B cell (primary cell): Measurements from ENCODE around the gene MMP12. TPM values are rescaled to one million over a fixed set of nuclear protein-coding genes. Genes with fewer than 3 reads are reported as not detected.

Experiments used
- ATAC-seq: fragments of 200-7000 bp; cut with Tn5 transposase; one replicate; pipeline ENCODE4 v1.10.0; 2021; ENCODE audit warnings: low read depth, mild to moderate bottlenecking, moderate number of reproducible peaks, moderate library complexity
- CTCF ChIA-PET: fragments of 350-600 bp; sonication (Branson Sonifier 250); formaldehyde crosslinking; loops from one replicate; lab custom pipeline; 2021; ENCODE audit warnings: antibody characterized with exemption, inconsistent platforms; lab: Charles Lee
- POLR2A ChIA-PET: fragments of 350-600 bp; sonication (Branson Sonifier 250); formaldehyde crosslinking; loops from one replicate; lab custom pipeline; 2021; ENCODE audit warnings: antibody characterized with exemption; lab: Charles Lee
- DNase-seq: peaks from one replicate; pipeline ENCODE4 v3.0.0; 2013
- H2AFZ ChIP-seq: 2 replicates; pipeline ENCODE4 v1.6.1; 2012; ENCODE audit warnings: mild to moderate bottlenecking, low read depth, low read length; ENCODE audit not compliant: insufficient read depth, poor library complexity, severe bottlenecking
- H3K27ac ChIP-seq, 2 donors: 1 replicate in 1 of 2; 2 replicates in 1 of 2; pipeline ENCODE4 v1.5.1; 2012 to 2013; ENCODE audit warnings: low read length in 2 of 2, mild to moderate bottlenecking in 2 of 2, moderate library complexity in 1 of 2
- H3K27me3 ChIP-seq, 4 experiments: fragments of 200-600 bp in 1 of 4; sonication (generic) in 1 of 4; replicated peaks in 1 of 4; 1 replicate in 2 of 4; 2 replicates in 2 of 4; pipeline versions ENCODE4 v1.6.1 to v1.7.0; 2013 to 2016; ENCODE audit warnings: low read length in 3 of 4, mild to moderate bottlenecking in 2 of 4, mixed read lengths in 1 of 4, moderate library complexity in 1 of 4; ENCODE audit not compliant: insufficient read depth in 4 of 4, control insufficient read depth in 3 of 4; ENCODE audit errors: control extremely low read depth in 1 of 4
- H3K36me3 ChIP-seq, 2 experiments: replicated peaks in 1 of 2; 1 replicate in 1 of 2; 2 replicates in 1 of 2; pipeline versions ENCODE4 v1.6.1 to v1.7.1; 2013; ENCODE audit warnings: low read length in 1 of 2; ENCODE audit not compliant: insufficient read depth in 2 of 2, control insufficient read depth in 1 of 2; ENCODE audit errors: control extremely low read depth in 1 of 2, extremely low read depth in 1 of 2
- H3K4me1 ChIP-seq, 2 donors: fragments of 200-600 bp in 1 of 2; sonication (generic) in 1 of 2; 1 replicate in 1 of 2; 2 replicates in 1 of 2; pipeline versions ENCODE4 v1.5.1 to v1.6.1; 2013 to 2017; ENCODE audit warnings: low read length in 2 of 2; ENCODE audit not compliant: control insufficient read depth in 2 of 2, insufficient read depth in 2 of 2
- H3K4me2 ChIP-seq: replicated peaks from 2 replicates; pipeline ENCODE3; 2012; ENCODE audit warnings: mild to moderate bottlenecking, low read depth, low read length; ENCODE audit not compliant: poor library complexity, severe bottlenecking
- H3K4me3 ChIP-seq, 5 experiments: fragments of 200-600 bp in 1 of 5; sonication (generic) in 1 of 5; 1 replicate in 3 of 5; 2 replicates in 2 of 5; pipeline versions ENCODE4 v1.5.1 to v1.7.0; 2011 to 2016; ENCODE audit warnings: low read length in 4 of 5, mild to moderate bottlenecking in 4 of 5, low read depth in 2 of 5, control low read depth in 1 of 5, moderate library complexity in 1 of 5; ENCODE audit not compliant: insufficient read depth in 1 of 5; ENCODE audit errors: control extremely low read depth in 1 of 5, extremely low read depth in 1 of 5
- H3K79me2 ChIP-seq: fragments of 200-600 bp; sonication (generic); one replicate; pipeline ENCODE4 v1.6.0; 2016; ENCODE audit warnings: low read length; ENCODE audit not compliant: control insufficient read depth, insufficient read depth
- H3K9ac ChIP-seq: fragments of 200-600 bp; sonication (generic); 2 replicates; pipeline ENCODE4 v1.6.1; 2017; ENCODE audit warnings: mild to moderate bottlenecking, low read length, moderate library complexity
- H3K9me3 ChIP-seq, 3 donors: one replicate each; pipeline versions ENCODE4 v1.6.1 to v1.7.1; 2013; ENCODE audit warnings: low read length in 2 of 3; ENCODE audit not compliant: control insufficient read depth in 2 of 3, insufficient read depth in 1 of 3; ENCODE audit errors: control extremely low read depth in 1 of 3
- H4K20me1 ChIP-seq: 2 replicates; pipeline ENCODE4 v1.6.0; 2012; ENCODE audit warnings: mild to moderate bottlenecking, low read length; ENCODE audit not compliant: insufficient read depth, control insufficient read depth, poor library complexity, severe bottlenecking
- H3K27ac Mint-ChIP-seq: one replicate; pipeline ENCODE4 v1.8.0; 2021; ENCODE audit warnings: mixed read lengths
- H3K27me3 Mint-ChIP-seq: one replicate; pipeline ENCODE4 v1.8.0; 2021; ENCODE audit warnings: mixed read lengths
- H3K4me1 Mint-ChIP-seq: one replicate; pipeline ENCODE4 v1.8.0; 2021; ENCODE audit warnings: mixed read lengths
- H3K4me3 Mint-ChIP-seq: one replicate; pipeline ENCODE4 v1.8.0; 2021; ENCODE audit warnings: mixed read lengths
- H3K9me3 Mint-ChIP-seq: one replicate; pipeline ENCODE4 v1.8.0; 2022; ENCODE audit warnings: mixed read lengths; ENCODE audit not compliant: insufficient read depth
- CTCF ChIP-seq: fragments of 200-600 bp; IDR thresholded peaks from one replicate; pipeline ENCODE4 v1.8.0; 2022; ENCODE audit warnings: antibody characterized with exemption, mild to moderate bottlenecking
- EZH2 ChIP-seq: IDR thresholded peaks from 2 replicates; pipeline ENCODE4 v1.6.1; 2012; ENCODE audit warnings: borderline replicate concordance, low read depth, mild to moderate bottlenecking, moderate library complexity, low read length; ENCODE audit not compliant: insufficient read depth, poor library complexity, severe bottlenecking
- WGBS: methylation state at CpG from one replicate; pipeline ENCODE4 v1.1.5; 2013; ENCODE audit warnings: missing lambda C conversion rate; ENCODE audit not compliant: insufficient coverage; 5-methylcytosine and 5-hydroxymethylcytosine counted together
- intact Hi-C: fragments of 100-400 bp; cut with micrococcal nuclease; formaldehyde crosslinking; loops from one replicate; pipeline ENCODE4 v1.10.0; 2022
- polyA plus RNA-seq: library from polyadenylated mRNA; depleted of rRNA; stranded (reverse); fragments of >200 nt; gene quantifications from 2 replicates; pipeline ENCODE4 v1.2.3, GENCODE V29; 2012
- total RNA-seq, 2 donors: library from RNA; stranded (reverse); fragments of 120-200 nt in 1 of 2; gene quantifications; 1 replicate in 1 of 2; 2 replicates in 1 of 2; pipeline versions ENCODE4 v1.2.3 to v1.2.4, GENCODE V29; 2013 to 2022

The MMP12 gene
- total and polyA plus RNA-seq, 2 donors (not counting 1 experiment from before 2014, with no cell fraction given) = not detected

GRCh38 chr11:102900346-102900745 is 25.6 kb upstream of the MMP12 start:
- no CpG with 5 or more reads among the region's 2 CpGs for WGBS
- intact Hi-C loops = no loop called here
- Mint-ChIP-seq H3K27ac (no peak overlapping the region), H3K4me3 (no peak overlapping the region), H3K9me3 (no peaks in the 10 kb centered on the region), H3K27me3 (peaks cover 6% of the 10 kb centered on the region), H3K4me1 (no peaks in the 10 kb centered on the region)
- no peak for TF ChIP-seq CTCF
- TF ChIP-seq EZH2 = no peak
- Histone ChIP-seq H3K9ac (no peak overlapping the region), H3K4me1 (no peaks in the 10 kb centered on the region), H3K9me3 (no peaks in the 10 kb centered on the region), H3K27me3 (no peaks in the 10 kb centered on the region), H4K20me1 (no peaks in the 10 kb centered on the region), H3K4me2 (no peak overlapping the region), H3K4me3 (no peak overlapping the region), H3K27ac (no peak overlapping the region), H2AFZ (no peak overlapping the region), H3K79me2 (no peaks in the 10 kb centered on the region), H3K36me3 (no peaks in the 10 kb centered on the region)
- POLR2A ChIA-PET = no interaction called here
- CTCF ChIA-PET = no interaction called here
- ATAC-seq (no peak), DNase-seq (no peak)

GRCh38 chr11:102891736-102892135 is 17.0 kb upstream of the MMP12 start:
- Histone ChIP-seq H3K27ac (no peak overlapping the region), H3K4me3 (no peak overlapping the region), H4K20me1 (no peaks in the 10 kb centered on the region), H3K79me2 (no peaks in the 10 kb centered on the region), H3K4me1 (no peaks in the 10 kb centered on the region), H3K9me3 (peaks cover 0 to 4% (median 0%) of the 10 kb centered on the region in 3 donors), H3K27me3 (no peaks in the 10 kb centered on the region), H3K4me2 (no peak overlapping the region), H3K9ac (no peak overlapping the region), H3K36me3 (no peaks in the 10 kb centered on the region), H2AFZ (no peak overlapping the region)
- H3K27me3 Mint-ChIP-seq = peaks cover 6% of the 10 kb centered on the region
- DNase-seq (no peak), ATAC-seq (no peak)
- intact Hi-C loops = no loop called here
- ChIA-PET CTCF (no interaction called here), POLR2A (no interaction called here)
- TF ChIP-seq CTCF = no peak
- no peak for TF ChIP-seq EZH2
- no CpG with 5 or more reads among the region's 1 CpG for WGBS
- H3K4me3 Mint-ChIP-seq = no peak overlapping the region
- H3K27ac Mint-ChIP-seq = no peak overlapping the region
- H3K9me3 Mint-ChIP-seq = peaks cover 4% of the 10 kb centered on the region
- H3K4me1 Mint-ChIP-seq = no peaks in the 10 kb centered on the region
